Neuronal stem cell (in vitro differentiated cells): ENCODE data around the gene VAMP4.
A peak's percentile ranks its signal among the peaks of the same experiment; 100 is the strongest.

Source experiments
- DNase-seq: peaks from one replicate; pipeline ENCODE4 v3.0.0-alpha.2; 2013; ENCODE audit warnings: low spot score
- H2AFZ ChIP-seq: one replicate; pipeline ENCODE4 v1.6.1; 2013; ENCODE audit warnings: mild to moderate bottlenecking, low read length, inconsistent platforms
- H2AK5ac ChIP-seq: 2 replicates; pipeline ENCODE4 v1.6.1; 2013; ENCODE audit warnings: low read depth, mild to moderate bottlenecking, inconsistent platforms, low read length, moderate library complexity, mixed read lengths
- H2BK120ac ChIP-seq: 2 replicates; pipeline ENCODE4 v1.6.1; 2013; ENCODE audit warnings: low read depth, mild to moderate bottlenecking, inconsistent platforms, low read length, moderate library complexity, mixed read lengths
- H2BK12ac ChIP-seq: one replicate; pipeline ENCODE4 v1.6.1; 2013; ENCODE audit warnings: low read length, inconsistent platforms
- H2BK15ac ChIP-seq: 2 replicates; pipeline ENCODE4 v1.6.1; 2013; ENCODE audit warnings: mild to moderate bottlenecking, low read length, inconsistent platforms, mixed read lengths
- H2BK5ac ChIP-seq: one replicate; pipeline ENCODE4 v1.6.1; 2013; ENCODE audit warnings: inconsistent platforms, mild to moderate bottlenecking, low read length, moderate library complexity
- H3K14ac ChIP-seq: one replicate; pipeline ENCODE4 v1.6.1; 2013; ENCODE audit warnings: low read length, inconsistent platforms
- H3K18ac ChIP-seq: 2 replicates; pipeline ENCODE4 v1.6.1; 2013; ENCODE audit warnings: low read length, inconsistent platforms
- H3K23ac ChIP-seq: 2 replicates; pipeline ENCODE4 v1.6.1; 2013; ENCODE audit warnings: low read depth, mild to moderate bottlenecking, mixed read lengths, low read length, inconsistent platforms; ENCODE audit not compliant: poor library complexity
- H3K27ac ChIP-seq: replicated peaks from 3 replicates; pipeline ENCODE4 v1.5.1; 2013; ENCODE audit warnings: low read length, inconsistent platforms
- H3K27me3 ChIP-seq, 3 experiments: 2 replicates each; pipeline ENCODE4 v1.6.1; 2013; ENCODE audit warnings: low read length in 3 of 3, mild to moderate bottlenecking in 2 of 3, inconsistent platforms in 1 of 3, low read depth in 1 of 3, mixed read lengths in 1 of 3, moderate library complexity in 1 of 3; ENCODE audit not compliant: control insufficient read depth in 3 of 3, insufficient read depth in 3 of 3
- H3K36me3 ChIP-seq, 2 donors: replicated peaks in 1 of 2; 2 replicates each; pipeline ENCODE4 v1.6.1; 2013; ENCODE audit warnings: low read length in 2 of 2; ENCODE audit not compliant: control insufficient read depth in 2 of 2, insufficient read depth in 2 of 2
- H3K4ac ChIP-seq: 2 replicates; pipeline ENCODE4 v1.6.1; 2013; ENCODE audit warnings: inconsistent platforms, mild to moderate bottlenecking, low read length, moderate library complexity
- H3K4me1 ChIP-seq, 2 donors: 1 replicate in 1 of 2; 2 replicates in 1 of 2; pipeline ENCODE4 v1.6.1; 2013; ENCODE audit warnings: low read length in 2 of 2, low read depth in 1 of 2; ENCODE audit not compliant: control insufficient read depth in 2 of 2, insufficient read depth in 1 of 2
- H3K4me2 ChIP-seq: one replicate; pipeline ENCODE4 v1.6.1; 2013; ENCODE audit warnings: mild to moderate bottlenecking, low read length, inconsistent platforms; ENCODE audit not compliant: insufficient read depth, poor library complexity, severe bottlenecking
- H3K4me3 ChIP-seq, 2 donors: 2 replicates each; pipeline ENCODE4 v1.5.1; 2013; ENCODE audit warnings: low read length in 2 of 2, mild to moderate bottlenecking in 2 of 2, inconsistent platforms in 1 of 2, moderate library complexity in 1 of 2
- H3K79me1 ChIP-seq: one replicate; pipeline ENCODE4 v1.6.1; 2013; ENCODE audit warnings: low read depth, mild to moderate bottlenecking, inconsistent platforms, low read length, moderate library complexity
- H3K9ac ChIP-seq: one replicate; pipeline ENCODE4 v1.6.1; 2013; ENCODE audit warnings: mild to moderate bottlenecking, low read depth, low read length, inconsistent platforms; ENCODE audit not compliant: poor library complexity
- H3K9me3 ChIP-seq, 2 donors: replicated peaks in 1 of 2; 2 replicates each; pipeline versions ENCODE3 to v1.6.1; 2013; ENCODE audit warnings: low read length in 2 of 2, mild to moderate bottlenecking in 2 of 2, inconsistent platforms in 1 of 2, low read depth in 1 of 2, mixed read lengths in 1 of 2, moderate library complexity in 1 of 2; ENCODE audit not compliant: control insufficient read depth in 2 of 2, insufficient read depth in 1 of 2
- H4K8ac ChIP-seq: one replicate; pipeline ENCODE4 v1.6.1; 2013; ENCODE audit warnings: low read depth, mild to moderate bottlenecking, inconsistent platforms, low read length, moderate library complexity
- H4K91ac ChIP-seq: one replicate; pipeline ENCODE4 v1.6.1; 2013; ENCODE audit warnings: low read length, low read depth, mild to moderate bottlenecking, inconsistent platforms; ENCODE audit not compliant: poor library complexity
- WGBS, 2 donors: extraction: QIAGEN DNeasy Blood & Tissue Kit; methylation state at CpG; one replicate each; pipeline ENCODE4 v1.1.7; 2013; ENCODE audit warnings: missing lambda C conversion rate in 2 of 2, mixed read lengths in 1 of 2; ENCODE audit not compliant: insufficient read length in 2 of 2, insufficient replicate concordance in 1 of 2; ENCODE audit errors: extremely low coverage in 2 of 2; 5-methylcytosine and 5-hydroxymethylcytosine counted together

VAMP4 gene

GRCh38 chr1:171676823-171677222 is 65.0 kb downstream of the VAMP4 start:
- no CpG with 5 or more reads among the region's 2 CpGs for WGBS, 2 donors
- H3K14ac ChIP-seq, result no peak overlapping the region

GRCh38 chr1:171674431-171675405 is 67.1 kb downstream of the VAMP4 start:
- no peak overlapping the region for H4K8ac ChIP-seq

More at GRCh38 chr1:171676823-171677222, 65.0 kb downstream of the VAMP4 start:
- Histone ChIP-seq H3K23ac (no peak overlapping the region), H4K8ac (no peak overlapping the region), H3K18ac (no peak overlapping the region), H2BK120ac (no peak overlapping the region), H2BK15ac (no peak overlapping the region), H2AFZ (no peak overlapping the region), H3K36me3 (no peaks in the 10 kb centered on the region), H3K9ac (no peak overlapping the region), H3K4me1 (no peaks in the 10 kb centered on the region), H3K27ac (no peak overlapping the region), H4K91ac (no peak overlapping the region), H3K4me2 (no peak overlapping the region), H3K79me1 (no peaks in the 10 kb centered on the region), H3K4me3 (no peak overlapping the region), H3K4ac (no peak overlapping the region), H3K27me3 (no peaks in the 10 kb centered on the region), H2AK5ac (no peak overlapping the region), H2BK12ac (no peak overlapping the region), H3K9me3 (no peaks in the 10 kb centered on the region), H2BK5ac (no peak overlapping the region)
- no peak for DNase-seq

GRCh38 chr1:171670739-171671138 is 71.1 kb downstream of the VAMP4 start:
- Histone ChIP-seq H3K79me1 (no peaks in the 10 kb centered on the region), H3K36me3 (no peaks in the 10 kb centered on the region), H4K8ac (peak overlapping the region; percentile 17), H4K91ac (no peak overlapping the region), H3K9ac (no peak overlapping the region), H2BK12ac (no peak overlapping the region), H3K4ac (no peak overlapping the region), H2BK5ac (no peak overlapping the region), H2BK15ac (no peak overlapping the region), H3K14ac (no peak overlapping the region), H3K9me3 (no peaks in the 10 kb centered on the region), H2AK5ac (peak overlapping the region; percentile 28), H3K4me2 (no peak overlapping the region), H2AFZ (no peak overlapping the region), H3K4me3 (peak overlapping the region in 1 of 2 donors; percentile 54), H3K27ac (no peak overlapping the region), H3K4me1 (no peaks in the 10 kb centered on the region), H2BK120ac (no peak overlapping the region), H3K23ac (peak overlapping the region; percentile 65), H3K18ac (peak overlapping the region; percentile 64), H3K27me3 (no peaks in the 10 kb centered on the region)
- DNase-seq, result no peak
- WGBS, 2 donors, result no CpG with 5 or more reads among the region's 28 CpGs

More at GRCh38 chr1:171674431-171675405, 67.1 kb downstream of the VAMP4 start:
- Histone ChIP-seq H3K4ac (no peak overlapping the region), H3K27ac (no peak overlapping the region), H3K79me1 (no peaks in the 10 kb centered on the region), H2BK120ac (no peak overlapping the region), H3K9me3 (no peaks in the 10 kb centered on the region), H3K4me3 (no peak overlapping the region), H4K91ac (no peak overlapping the region), H2AK5ac (no peak overlapping the region), H3K14ac (no peak overlapping the region), H3K27me3 (no peaks in the 10 kb centered on the region), H2AFZ (no peak overlapping the region), H3K23ac (no peak overlapping the region), H2BK5ac (no peak overlapping the region), H3K4me2 (no peak overlapping the region), H2BK15ac (no peak overlapping the region), H3K4me1 (no peaks in the 10 kb centered on the region), H3K18ac (no peak overlapping the region), H3K9ac (no peak overlapping the region), H3K36me3 (no peaks in the 10 kb centered on the region), H2BK12ac (no peak overlapping the region)
- no peak for DNase-seq
- no CpG with 5 or more reads among the region's 3 CpGs for WGBS, 2 donors

GRCh38 chr1:171668372-171668771 is 73.5 kb downstream of the VAMP4 start:
- peaks cover 0 to 4% of the 10 kb centered on the region in 2 donors for H3K4me1 ChIP-seq
- no CpG with 5 or more reads among the region's 5 CpGs for WGBS, 2 donors

More at GRCh38 chr1:171668372-171668771, 73.5 kb downstream of the VAMP4 start:
- H3K27me3 ChIP-seq, result peaks cover 0 to 11% (median 0%) of the 10 kb centered on the region in 3 experiments
- no peak overlapping the region for H2AK5ac ChIP-seq
- no peaks in the 10 kb centered on the region for H3K36me3 ChIP-seq
- H2BK120ac ChIP-seq, result no peak overlapping the region
- H2BK5ac ChIP-seq, result no peak overlapping the region
- no peaks in the 10 kb centered on the region for H3K9me3 ChIP-seq
- no peaks in the 10 kb centered on the region for H3K79me1 ChIP-seq
- no peak overlapping the region for H3K4me3 ChIP-seq
- H3K18ac ChIP-seq, result no peak overlapping the region
- H2BK12ac ChIP-seq, result no peak overlapping the region
- DNase-seq, result no peak
- no peak overlapping the region for H3K23ac ChIP-seq
- no peak overlapping the region for H4K8ac ChIP-seq
- no peak overlapping the region for H4K91ac ChIP-seq
- H3K14ac ChIP-seq, result no peak overlapping the region
- H2AFZ ChIP-seq, result no peak overlapping the region
- no peak overlapping the region for H3K4ac ChIP-seq
- no peak overlapping the region for H2BK15ac ChIP-seq
- H3K4me2 ChIP-seq, result no peak overlapping the region
- no peak overlapping the region for H3K9ac ChIP-seq
- H3K27ac ChIP-seq, result no peak overlapping the region
